GM18505 (cell line): ENCODE measurements around the gene YBX3.

ENCODE experiments used
- ATAC-seq: cut with Tn5 transposase; IDR thresholded peaks from one replicate; pipeline ENCODE4 v1.9.1; 2021; ENCODE audit not compliant: unreplicated experiment
- POLR2A ChIP-seq: IDR thresholded peaks from 4 replicates; pipeline ENCODE4 v1.6.1; 2011; ENCODE audit warnings: borderline replicate concordance; ENCODE audit not compliant: insufficient read depth, insufficient read length; ENCODE audit errors: extremely low read depth

The YBX3 gene

GRCh38 chr12:10716704-10717315 lies 6.3 kb downstream of the YBX3 start:
- no peak for TF ChIP-seq POLR2A
- no peak for ATAC-seq

GRCh38 chr12:10716277-10716676 lies 6.8 kb downstream of the YBX3 start:
- ATAC-seq = no peak
- TF ChIP-seq POLR2A = no peak

- no peak for ATAC-seq
- no peak for TF ChIP-seq POLR2A
Measured at GRCh38 chr12:10715491-10715890, 7.6 kb downstream of the YBX3 start.

GRCh38 chr12:10709808-10710207 lies 13.3 kb downstream of the YBX3 start:
- no peak for TF ChIP-seq POLR2A
- ATAC-seq = no peak

- TF ChIP-seq POLR2A = no peak
- ATAC-seq = no peak
Measured at GRCh38 chr12:10708862-10709261, 14.3 kb downstream of the YBX3 start.

GRCh38 chr12:10705655-10706054 lies 17.5 kb downstream of the YBX3 start:
- no peak for ATAC-seq
- no peak for TF ChIP-seq POLR2A

GRCh38 chr12:10701843-10702242 lies 21.3 kb downstream of the YBX3 start:
- TF ChIP-seq POLR2A = no peak
- no peak for ATAC-seq

- no peak for TF ChIP-seq POLR2A
- ATAC-seq = peak; percentile 61
Measured at GRCh38 chr12:10701131-10701681, 21.9 kb downstream of the YBX3 start.

- no peak for TF ChIP-seq POLR2A
- ATAC-seq = no peak
Measured at GRCh38 chr12:10700581-10700980, 22.5 kb downstream of the YBX3 start.

GRCh38 chr12:10697862-10698261 lies 25.3 kb downstream of the YBX3 start:
- ATAC-seq = no peak
- no peak for TF ChIP-seq POLR2A

GRCh38 chr12:10697156-10697555 lies 26.0 kb downstream of the YBX3 start:
- no peak for TF ChIP-seq POLR2A
- no peak for ATAC-seq

GRCh38 chr12:10690906-10691305 lies 32.2 kb downstream of the YBX3 start:
- ATAC-seq = no peak
- no peak for TF ChIP-seq POLR2A

- no peak for TF ChIP-seq POLR2A
- no peak for ATAC-seq
Measured at GRCh38 chr12:10689146-10689545, 34.0 kb downstream of the YBX3 start.

- TF ChIP-seq POLR2A = no peak
- ATAC-seq = no peak
Measured at GRCh38 chr12:10688042-10688441, 35.1 kb downstream of the YBX3 start.
